Activated CD4-positive, alpha-beta T cell treated with anti-CD3 and anti-CD28 coated beads for 36 hours (primary cell): ENCODE data around the gene CYB561A3. TPM values are rescaled to one million over a fixed set of nuclear protein-coding genes. Genes with fewer than 3 reads are reported as not detected.
"Not testable (repeated sequence)": the region's sequence is repeated elsewhere in the genome, so short reads cannot be mapped to it uniquely, and the experiment has no call there.

ENCODE experiments used
- ATAC-seq: fragments of 200-7000 bp; cut with Tn5 transposase; one replicate; pipeline ENCODE4 v1.10.0; 2021; ENCODE audit warnings: mild to moderate bottlenecking, moderate library complexity
- CTCF ChIA-PET: fragments of 350-600 bp; sonication (Branson Sonifier 250); formaldehyde crosslinking; loops from one replicate; lab custom pipeline; 2021; ENCODE audit warnings: antibody characterized with exemption; lab: Charles Lee
- POLR2A ChIA-PET: fragments of 350-600 bp; sonication (Branson Sonifier 250); formaldehyde crosslinking; loops from one replicate; lab custom pipeline; 2021; ENCODE audit warnings: antibody characterized with exemption, inconsistent platforms; lab: Charles Lee
- DNase-seq: peaks from one replicate; pipeline ENCODE4 v3.0.0-alpha.2; 2020
- H3K27ac Mint-ChIP-seq: one replicate; pipeline ENCODE4 v1.8.0; 2021; ENCODE audit warnings: mixed read lengths
- H3K27me3 Mint-ChIP-seq: one replicate; pipeline ENCODE4 v1.8.0; 2021; ENCODE audit warnings: mixed read lengths
- H3K36me3 Mint-ChIP-seq: one replicate; pipeline ENCODE4 v1.8.0; 2021; ENCODE audit warnings: low read depth, mixed read lengths
- H3K4me1 Mint-ChIP-seq: one replicate; pipeline ENCODE4 v1.8.0; 2021; ENCODE audit warnings: mixed read lengths
- H3K4me3 Mint-ChIP-seq: one replicate; pipeline ENCODE4 v1.8.0; 2021; ENCODE audit warnings: mild to moderate bottlenecking, moderate library complexity, mixed read lengths
- H3K9me3 Mint-ChIP-seq: one replicate; pipeline ENCODE4 v1.8.0; 2021; ENCODE audit warnings: low read depth, mixed read lengths
- intact Hi-C, 2 experiments: fragments of 100-400 bp; cut with DNase I in 1 of 2; cut with micrococcal nuclease in 1 of 2; formaldehyde crosslinking; loops; one replicate each; pipeline versions ENCODE4 v1.14.2 to v1.15.1; 2022 to 2024; cut with DNase I, micrococcal nuclease
- total RNA-seq, 2 experiments: library from RNA; stranded (reverse); gene quantifications; one replicate each; pipeline ENCODE4 v1.2.3, GENCODE V29; 2021

Gene CYB561A3
- total RNA-seq, 2 experiments from 2014 or later = 31.8 to 34.4 TPM

DNA sequence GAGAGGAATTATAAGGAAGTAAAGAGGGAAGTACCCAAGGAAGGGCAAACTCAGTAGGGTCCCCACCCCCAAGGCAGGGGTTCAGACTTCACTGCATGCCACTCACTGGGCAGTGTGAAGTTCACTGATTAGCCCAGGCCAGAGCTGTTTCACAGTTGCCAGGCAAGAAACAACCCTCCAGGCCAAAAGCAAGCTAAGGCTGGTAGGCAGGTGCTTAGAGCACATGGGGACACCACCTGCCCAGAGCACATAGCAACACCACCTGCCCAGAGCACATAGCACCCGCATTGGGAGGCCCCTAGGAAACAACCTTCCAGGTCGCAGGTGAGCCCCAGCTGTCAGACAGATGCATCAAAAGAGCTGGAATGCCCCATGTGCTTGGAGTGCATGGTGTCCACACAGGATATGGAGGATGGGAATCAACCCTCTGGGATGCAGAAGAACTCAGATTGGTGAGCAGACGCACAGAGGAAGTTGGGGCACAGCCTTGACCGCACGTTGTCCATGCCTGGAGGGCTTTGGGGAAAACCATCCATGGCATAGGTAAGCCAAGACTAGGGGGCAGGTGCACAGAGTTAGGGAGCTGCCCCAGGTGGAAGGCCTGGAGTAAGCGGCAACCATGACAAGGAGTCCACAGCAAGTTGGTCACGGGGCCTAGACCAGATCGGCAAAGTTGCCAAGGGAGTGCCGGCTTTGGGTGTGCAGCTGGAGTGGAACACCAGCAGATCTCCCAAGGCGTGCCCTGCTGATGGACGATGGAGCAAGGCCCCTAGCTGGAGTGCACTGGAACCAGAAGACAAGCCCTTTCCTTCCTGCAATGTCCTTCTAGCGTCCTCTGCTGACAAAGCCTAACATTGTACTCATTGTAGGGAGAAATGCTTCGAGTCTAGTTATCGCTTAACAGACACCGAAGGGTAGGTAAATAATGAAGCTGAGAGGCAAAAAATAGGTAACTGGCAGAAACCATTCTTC lies 22.9 kb upstream of the CYB561A3 start:
- ChIA-PET POLR2A (interaction anchor here (1.5 to 2.5 kb wide), 2 partner anchors 22 to 48 kb away, joined by 6 to 9 read pairs; partner anchors contain the start of genes CYB561A3 and TMEM138), CTCF (interaction anchor here (0.6 to 7.1 kb wide), 25 partner anchors 9 to 1783 kb away, joined by 3 to 185 read pairs (median 4); partner anchors contain the start of genes CYB561A3, DDB1, TKFC and TMEM138)
- no peaks in the 10 kb centered on the region for H3K9me3 Mint-ChIP-seq
- H3K27me3 Mint-ChIP-seq = no peaks in the 10 kb centered on the region
- peaks cover 3% of the 10 kb centered on the region for H3K4me1 Mint-ChIP-seq
- intact Hi-C loops = loop anchor here (1.0 to 2.0 kb wide), 5 partner anchors 23 to 610 kb away; partner anchors contain the start of gene CYB561A3 (in 1 of the 2)
- H3K27ac Mint-ChIP-seq = no peak overlapping the region
- ATAC-seq (no peak), DNase-seq (no peak)
- H3K4me3 Mint-ChIP-seq = no peak overlapping the region
- H3K36me3 Mint-ChIP-seq = no peaks in the 10 kb centered on the region

DNA sequence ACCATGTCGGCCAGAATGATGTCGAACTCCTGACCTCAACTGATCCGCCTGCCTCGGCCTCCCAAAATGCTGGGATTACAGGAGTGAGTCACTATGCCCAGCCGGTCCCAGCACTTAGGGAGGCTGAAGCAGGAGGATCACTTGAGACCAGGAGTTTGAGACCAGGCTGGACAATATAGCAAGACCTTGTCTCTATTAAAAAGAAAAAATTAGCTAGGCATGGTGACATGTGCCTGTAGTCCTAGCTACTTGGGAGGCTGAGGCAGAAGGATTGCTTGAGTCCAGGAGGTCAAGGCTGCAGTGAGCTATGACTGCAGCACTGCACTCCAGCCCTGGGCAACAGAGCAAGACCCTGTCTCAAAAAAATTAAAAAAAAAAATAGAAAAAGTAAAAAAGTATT lies 22.2 kb upstream of the CYB561A3 start:
- H3K4me1 Mint-ChIP-seq = not testable (repeated sequence)

DNA sequence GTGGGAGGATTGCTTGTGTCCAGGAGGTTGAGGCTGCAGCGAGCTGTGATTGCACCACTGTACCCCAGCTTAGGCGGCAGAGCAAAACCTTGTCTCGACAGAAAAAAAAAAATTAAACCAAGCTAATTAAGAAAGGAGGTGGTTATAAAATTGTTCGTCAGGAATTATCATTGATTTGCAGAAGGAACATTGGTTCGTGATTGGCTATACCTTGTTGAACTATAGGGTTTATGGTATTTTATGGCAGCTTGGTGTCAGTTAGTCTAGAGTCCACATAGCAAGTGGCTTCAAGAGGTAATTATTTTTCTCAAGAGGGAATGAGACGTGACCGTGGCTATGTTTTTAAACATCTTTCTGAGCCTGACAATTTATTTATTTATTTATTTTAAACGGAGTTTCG lies 19.2 kb upstream of the CYB561A3 start:
- ATAC-seq (no peak), DNase-seq (no peak)
- peaks cover 14% of the 10 kb centered on the region for H3K36me3 Mint-ChIP-seq
- no peak overlapping the region for H3K4me3 Mint-ChIP-seq
- no peaks in the 10 kb centered on the region for H3K27me3 Mint-ChIP-seq
- POLR2A ChIA-PET = no interaction called here
- intact Hi-C loops = no loop called here
- CTCF ChIA-PET = interaction anchor here (1.7 to 7.1 kb wide), 2 partner anchors 45 to 126 kb away, joined by 4 to 185 read pairs; partner anchors contain the start of genes DDB1 and TKFC
- no peaks in the 10 kb centered on the region for H3K9me3 Mint-ChIP-seq
- H3K4me1 Mint-ChIP-seq = peaks cover 3% of the 10 kb centered on the region
- no peak overlapping the region for H3K27ac Mint-ChIP-seq

More for the DNA sequence above, 22.2 kb upstream of the CYB561A3 start:
- ATAC-seq, H3K36me3 Mint-ChIP-seq, POLR2A ChIA-PET, H3K27me3 Mint-ChIP-seq, H3K9me3 Mint-ChIP-seq, DNase-seq, H3K27ac Mint-ChIP-seq, H3K4me3 Mint-ChIP-seq: not testable (repeated sequence)
- CTCF ChIA-PET = interaction anchor here (1.2 to 7.1 kb wide), 5 partner anchors 10 to 131 kb away, joined by 4 to 185 read pairs (median 47); partner anchors contain the start of genes CYB561A3, DDB1, TKFC and TMEM138
- intact Hi-C loops = loop anchor here in 1 of 2 experiments (2.0 kb wide), 1 partner anchor 609 kb away; no protein-coding TSS in a partner anchor

DNA sequence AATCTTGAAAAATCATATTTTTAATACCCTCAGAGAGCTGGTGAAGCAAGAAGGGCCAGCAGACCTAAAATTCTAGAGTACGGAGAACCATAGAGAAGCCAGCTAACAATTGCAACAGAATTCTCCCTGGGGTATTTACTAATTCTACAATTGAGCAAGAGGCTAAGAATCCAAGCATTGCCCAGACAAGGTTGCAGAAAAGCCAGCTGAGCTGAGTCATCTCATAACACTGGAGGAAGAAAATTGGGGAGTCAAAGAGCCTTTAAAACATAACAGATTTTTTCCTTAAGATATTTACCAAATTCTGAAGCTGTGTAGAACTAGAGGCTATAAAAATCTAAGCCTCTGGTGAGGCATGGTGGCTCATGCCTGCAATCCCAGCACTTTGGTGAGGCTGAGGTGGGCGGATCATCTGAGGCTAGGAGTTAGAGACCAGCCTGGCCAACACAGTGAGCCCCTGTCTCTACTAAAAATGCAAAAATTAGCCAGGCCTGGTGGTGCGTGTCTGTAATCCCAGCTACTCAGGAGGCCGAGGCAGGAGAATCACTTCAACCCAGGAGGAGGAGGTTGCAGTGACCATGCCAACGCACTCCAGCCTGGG lies 17.1 kb upstream of the CYB561A3 start:
- intact Hi-C loops = no loop called here
- Mint-ChIP-seq H3K27me3 (no peaks in the 10 kb centered on the region), H3K4me3 (no peak overlapping the region), H3K9me3 (peaks cover 3% of the 10 kb centered on the region), H3K36me3 (peaks cover 30% of the 10 kb centered on the region), H3K4me1 (no peaks in the 10 kb centered on the region), H3K27ac (no peak overlapping the region)
- DNase-seq = no peak
- ChIA-PET CTCF (interaction anchor here (0.6 kb wide), 1 partner anchor 80 kb away, joined by 3 read pairs; no protein-coding TSS in a partner anchor), POLR2A (no interaction called here)
- ATAC-seq = no peak

DNA sequence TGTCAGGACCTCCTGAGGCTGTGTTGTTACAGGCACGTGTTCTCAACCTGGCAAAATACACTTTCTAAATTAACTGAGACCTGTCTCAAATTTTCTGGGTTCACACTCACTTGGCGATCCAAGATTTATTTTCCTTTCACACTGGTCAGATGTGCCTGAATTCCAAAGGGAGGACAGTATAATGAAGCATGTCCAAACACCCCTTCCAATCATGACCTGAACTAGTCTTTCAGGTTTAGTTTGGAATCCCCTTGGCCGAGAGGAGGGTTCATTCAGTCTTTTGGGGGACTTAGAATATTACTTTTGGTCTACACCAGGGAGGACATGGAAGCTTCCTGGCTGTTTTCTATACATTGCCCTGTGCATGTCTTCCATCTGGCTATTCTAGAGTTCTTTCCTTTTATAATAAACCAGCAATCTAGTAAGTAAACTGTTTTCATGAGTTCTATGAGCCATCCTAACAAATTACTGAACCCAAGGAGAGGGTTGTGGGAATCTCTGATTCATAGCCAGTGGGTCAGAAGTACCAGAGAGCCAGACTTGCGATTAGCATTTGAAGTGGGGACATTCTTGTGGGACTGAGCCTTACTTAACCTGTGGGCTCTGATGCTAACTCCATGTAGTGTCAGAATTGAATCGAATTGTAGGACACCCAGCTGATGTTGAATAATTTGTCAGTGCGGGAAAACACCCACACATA lies 15.9 kb upstream of the CYB561A3 start:
- ChIA-PET CTCF (interaction anchor here (1.4 kb wide), 1 partner anchor 42 kb away, joined by 6 read pairs; no protein-coding TSS in a partner anchor), POLR2A (no interaction called here)
- no peak overlapping the region for H3K4me3 Mint-ChIP-seq
- H3K36me3 Mint-ChIP-seq = peaks cover 32% of the 10 kb centered on the region
- H3K4me1 Mint-ChIP-seq = no peaks in the 10 kb centered on the region
- intact Hi-C loops = no loop called here
- H3K27ac Mint-ChIP-seq = peak overlapping the region; percentile 14
- H3K9me3 Mint-ChIP-seq = peaks cover 3% of the 10 kb centered on the region
- ATAC-seq (no peak), DNase-seq (no peak)
- H3K27me3 Mint-ChIP-seq = no peaks in the 10 kb centered on the region

DNA sequence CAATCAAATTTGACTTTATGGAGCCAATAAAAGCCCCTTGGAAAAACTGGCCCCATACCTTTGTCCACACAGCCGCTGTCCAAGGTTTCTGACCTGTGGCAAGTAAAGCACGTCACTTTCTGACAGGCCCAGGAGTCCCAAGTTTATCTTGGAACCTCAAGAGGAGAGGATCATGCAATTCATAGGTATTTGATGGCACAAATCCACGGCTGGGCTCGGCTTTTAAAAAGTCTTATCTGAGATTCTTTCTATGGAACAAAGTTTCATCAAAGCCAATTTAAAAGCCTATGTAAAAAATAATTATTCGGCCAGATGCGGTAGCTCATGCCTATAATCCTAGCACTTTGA lies 14.1 kb upstream of the CYB561A3 start:
- Mint-ChIP-seq H3K27me3 (no peaks in the 10 kb centered on the region), H3K4me1 (no peaks in the 10 kb centered on the region), H3K9me3 (peaks cover 3% of the 10 kb centered on the region), H3K4me3 (no peak overlapping the region), H3K36me3 (peaks cover 37% of the 10 kb centered on the region), H3K27ac (no peak overlapping the region)
- no peak for ATAC-seq
- DNase-seq = no peak
- intact Hi-C loops = no loop called here
- ChIA-PET POLR2A (no interaction called here), CTCF (interaction anchor here (1.4 to 5.0 kb wide), 2 partner anchors 10 to 40 kb away, joined by 6 to 32 read pairs; no protein-coding TSS in a partner anchor)

DNA sequence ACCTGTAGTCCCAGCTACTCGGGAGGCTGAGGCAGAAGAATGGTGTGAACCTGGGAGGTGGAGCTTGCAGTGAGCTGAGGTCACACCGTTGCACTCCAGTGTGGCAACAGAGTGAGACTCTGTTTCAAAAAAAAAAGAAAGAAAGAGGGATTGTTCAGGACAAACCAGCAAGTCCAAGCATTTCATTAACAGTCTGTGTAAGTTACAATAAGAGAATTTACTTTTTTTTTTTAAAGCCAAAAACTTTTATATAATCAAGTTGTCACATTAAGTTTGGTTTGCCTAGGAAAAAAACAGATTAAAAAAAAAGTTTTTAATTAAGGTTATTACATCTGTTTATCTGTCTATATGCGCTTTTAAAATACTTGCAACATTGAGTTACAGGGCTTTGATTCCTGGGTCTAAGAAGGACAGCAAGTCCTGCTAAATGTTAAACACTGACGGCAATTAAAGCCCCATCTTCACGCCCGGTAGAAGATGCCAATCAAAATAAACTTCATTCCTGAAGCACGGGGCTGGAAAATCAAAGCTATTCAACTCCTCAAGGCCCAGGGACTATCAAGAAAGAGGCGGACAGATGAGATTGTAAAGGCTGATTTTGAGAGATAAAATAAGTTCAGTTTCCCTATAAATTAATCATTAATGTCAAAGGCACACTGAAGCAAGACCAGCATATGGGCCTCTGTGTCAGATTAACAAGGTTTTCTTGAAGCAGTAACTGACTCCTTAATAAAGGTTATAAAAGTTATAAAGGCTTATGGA lies 11.2 kb upstream of the CYB561A3 start:
- DNase-seq (no peak), ATAC-seq (no peak)
- ChIA-PET CTCF (interaction anchor here (2.9 to 5.0 kb wide), 2 partner anchors 10 to 12 kb away, joined by 12 to 32 read pairs; partner anchors contain the start of genes CYB561A3 and TMEM138), POLR2A (interaction anchor here (0.6 kb wide), 2 partner anchors 56 to 539 kb away, joined by 5 read pairs; no protein-coding TSS in a partner anchor)
- peaks cover 58% of the 10 kb centered on the region for H3K36me3 Mint-ChIP-seq
- intact Hi-C loops = no loop called here
- peaks cover 7% of the 10 kb centered on the region for H3K4me1 Mint-ChIP-seq
- no peaks in the 10 kb centered on the region for H3K27me3 Mint-ChIP-seq
- no peak overlapping the region for H3K4me3 Mint-ChIP-seq
- peaks cover 3% of the 10 kb centered on the region for H3K9me3 Mint-ChIP-seq
- no peak overlapping the region for H3K27ac Mint-ChIP-seq

DNA sequence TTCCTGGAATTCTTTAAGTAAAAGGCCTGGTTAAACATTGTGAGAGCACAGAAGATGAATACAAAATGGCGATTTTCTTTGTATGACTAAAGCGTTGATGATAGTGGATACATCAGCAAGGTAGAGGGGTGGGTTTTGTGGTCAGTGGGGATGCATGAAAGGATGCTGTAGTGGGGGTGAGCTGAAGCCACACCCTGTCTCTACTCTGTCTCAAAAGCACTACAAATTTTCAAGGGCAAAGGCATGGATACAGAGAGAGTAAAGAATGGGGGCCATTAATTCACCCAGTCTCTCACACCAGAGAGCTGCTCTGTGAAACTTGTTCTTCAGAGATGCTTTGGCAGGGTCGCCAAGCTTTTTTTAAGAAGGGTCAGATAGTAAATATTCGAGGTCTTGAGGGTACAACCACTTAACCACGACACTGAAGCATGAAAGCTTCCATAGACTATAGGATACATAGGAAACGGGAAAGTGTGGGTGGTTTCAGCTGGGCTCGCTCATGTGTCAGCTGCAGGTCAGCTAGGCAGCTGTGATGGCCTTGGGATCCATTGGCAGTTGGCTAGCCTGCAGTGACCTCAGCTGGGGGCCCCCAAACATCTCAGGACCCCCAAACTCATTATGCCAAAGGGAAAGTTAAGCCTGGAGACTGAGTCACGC lies 8.8 kb upstream of the CYB561A3 start:
- no peak overlapping the region for H3K4me3 Mint-ChIP-seq
- POLR2A ChIA-PET = interaction anchor here (1.4 kb wide), 1 partner anchor 28 kb away, joined by 4 read pairs; no protein-coding TSS in a partner anchor
- intact Hi-C loops = no loop called here
- H3K4me1 Mint-ChIP-seq = peaks cover 7% of the 10 kb centered on the region
- CTCF ChIA-PET = interaction anchor here (0.7 to 4.5 kb wide), 9 partner anchors 9 to 117 kb away, joined by 3 to 28 read pairs (median 4); partner anchors contain the start of genes CYB561A3, TMEM138 and TMEM216
- peak; percentile 60 for ATAC-seq
- no peaks in the 10 kb centered on the region for H3K27me3 Mint-ChIP-seq
- no peak for DNase-seq
- peaks cover 3% of the 10 kb centered on the region for H3K9me3 Mint-ChIP-seq
- peaks cover 51% of the 10 kb centered on the region for H3K36me3 Mint-ChIP-seq
- H3K27ac Mint-ChIP-seq = peak overlapping the region; percentile 59

DNA sequence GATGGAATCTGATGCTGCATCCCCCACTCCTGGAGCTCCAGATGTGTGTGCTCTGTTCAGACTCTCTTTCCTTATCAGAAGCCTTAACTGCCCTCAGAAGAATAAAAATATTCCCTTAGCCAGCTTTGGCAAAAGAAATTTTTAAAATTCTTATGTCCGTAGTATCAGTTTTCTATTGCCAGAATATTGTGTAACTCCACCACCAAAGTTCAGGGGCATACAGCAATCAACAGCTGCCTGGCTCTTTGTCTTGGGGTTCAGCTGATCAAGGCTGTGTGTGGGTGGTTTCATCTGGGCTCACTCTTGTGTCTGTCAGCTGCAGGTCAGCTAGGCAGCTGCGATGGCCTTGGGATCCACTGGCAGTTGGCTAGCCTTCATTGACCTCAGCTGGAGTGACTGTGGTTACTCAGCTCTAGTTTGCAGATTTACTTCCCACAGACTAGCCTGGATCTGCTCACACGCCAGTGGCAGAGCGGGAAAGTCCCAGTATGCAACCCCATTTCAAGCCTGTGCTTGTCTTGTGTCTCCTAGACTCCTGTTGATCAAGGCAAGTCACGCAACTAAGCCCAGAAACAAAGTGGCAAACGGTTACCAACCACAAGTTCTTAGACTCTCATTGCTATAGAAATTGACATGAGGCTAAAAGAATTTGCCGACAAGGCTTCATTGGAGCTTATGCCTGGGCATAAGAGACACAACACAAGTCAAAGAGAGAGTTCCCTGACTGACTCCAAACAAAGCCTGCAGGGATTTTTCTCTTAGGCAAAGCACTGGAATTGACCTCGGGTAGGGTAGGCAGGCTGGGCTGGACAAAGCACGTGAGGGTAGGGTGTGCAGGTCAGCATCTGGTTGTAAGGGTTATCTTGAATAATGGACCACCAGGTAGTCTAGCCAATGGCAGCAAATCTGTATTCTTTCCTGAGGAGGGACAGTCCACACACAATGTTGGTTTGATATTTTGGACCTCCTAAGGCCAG lies 8.0 kb upstream of the CYB561A3 start:
- POLR2A ChIA-PET = interaction anchor here (1.4 kb wide), 1 partner anchor 29 kb away, joined by 4 read pairs; no protein-coding TSS in a partner anchor

More for the DNA sequence above, 8.0 kb upstream of the CYB561A3 start:
- H3K4me3 Mint-ChIP-seq = no peak overlapping the region
- ATAC-seq = no peak
- H3K27ac Mint-ChIP-seq = no peak overlapping the region
- no peak for DNase-seq
- no peaks in the 10 kb centered on the region for H3K27me3 Mint-ChIP-seq
- H3K4me1 Mint-ChIP-seq = peaks cover 7% of the 10 kb centered on the region
- intact Hi-C loops = no loop called here
- peaks cover 45% of the 10 kb centered on the region for H3K36me3 Mint-ChIP-seq
- CTCF ChIA-PET = interaction anchor here (0.6 to 4.5 kb wide), 8 partner anchors 8 to 66 kb away, joined by 3 to 28 read pairs (median 5); partner anchors contain the start of genes CYB561A3, TMEM138 and TMEM216
- H3K9me3 Mint-ChIP-seq = no peaks in the 10 kb centered on the region
